ENCODE measurements around the gene NBAS. TPM values are rescaled to one million over a fixed set of nuclear protein-coding genes. Genes with fewer than 3 reads are reported as not detected.
"Not testable (repeated sequence)": the region's sequence is repeated elsewhere in the genome, so short reads cannot be mapped to it uniquely, and the experiment has no call there.

Gene NBAS
- polyA plus RNA-seq, 1 donor (not counting 4 experiments of a cell fraction or from before 2014, with no cell fraction given) = 27.9 TPM

GRCh38 chr2:15218423-15219086 is 342.6 kb downstream of the NBAS start:
- no peak for DNase-seq (ENCODE audit: low read depth, low spot score)
- Histone ChIP-seq H4K20me1 (ENCODE audit: control insufficient read depth, extremely low read depth, insufficient read depth, low read length) (no peaks in the 10 kb centered on the region), H2AFZ (ENCODE audit: control insufficient read depth, low read length) (no peak overlapping the region), H3K36me3 (ENCODE audit: control insufficient read depth in 2 of 2, extremely low read depth in 1 of 2, insufficient read depth in 2 of 2, low read length in 2 of 2) (no peaks in the 10 kb centered on the region), H3K9me1 (ENCODE audit: control insufficient read depth, extremely low read depth, insufficient read depth, low read length) (no peaks in the 10 kb centered on the region), H3K4me3 (ENCODE audit: control insufficient read depth in 2 of 3, extremely low read depth in 1 of 3, insufficient read depth in 2 of 3, low read depth in 1 of 3, low read length in 3 of 3) (no peak overlapping the region), H3K4me2 (ENCODE audit: control insufficient read depth, extremely low read depth, insufficient read depth, low read depth, low read length) (no peak overlapping the region), H3K79me2 (ENCODE audit: control insufficient read depth, insufficient read depth, low read length) (no peaks in the 10 kb centered on the region), H3K27me3 (ENCODE audit: control insufficient read depth, extremely low read depth, insufficient read depth, low read length) (no peaks in the 10 kb centered on the region), H3K27ac (ENCODE audit: control insufficient read depth, insufficient read depth, low read length) (no peak overlapping the region), H3K4me1 (ENCODE audit: control insufficient read depth, extremely low read depth, insufficient read depth, low read length) (peaks cover 4% of the 10 kb centered on the region), H3K9me3 (ENCODE audit: control insufficient read depth, low read depth, low read length) (no peaks in the 10 kb centered on the region), H3K9ac (ENCODE audit: control insufficient read depth, extremely low read depth, insufficient read depth, low read length) (no peak overlapping the region)
- dilution Hi-C loops (cut with MboI; ENCODE audit: extremely low pct_ligation_motif_present, low sequenced_read_pairs) = no loop called here
- TF ChIP-seq EZH2 (IDR thresholded peaks at IDR 0.05; ENCODE audit: low read length) (no peak), CTCF (optimal IDR thresholded peaks at IDR 0.05 in 1 of 3, IDR thresholded peaks at IDR 0.05 in 1 of 3, conservative IDR thresholded peaks at IDR 0.05 in 1 of 3; ENCODE audit: extremely low read depth in 1 of 3, insufficient read depth in 2 of 3, low read length in 3 of 3) (no peak)
- FAIRE-seq = no peak

GRCh38 chr2:15212249-15212648 is 348.9 kb downstream of the NBAS start:
- Histone ChIP-seq H3K36me3 (ENCODE audit: control insufficient read depth in 2 of 2, extremely low read depth in 1 of 2, insufficient read depth in 2 of 2, low read length in 2 of 2) (no peaks in the 10 kb centered on the region), H3K4me3 (ENCODE audit: control insufficient read depth in 2 of 3, extremely low read depth in 1 of 3, insufficient read depth in 2 of 3, low read depth in 1 of 3, low read length in 3 of 3) (no peak overlapping the region), H3K4me1 (ENCODE audit: control insufficient read depth, extremely low read depth, insufficient read depth, low read length) (peaks cover 4% of the 10 kb centered on the region), H4K20me1 (ENCODE audit: control insufficient read depth, extremely low read depth, insufficient read depth, low read length) (no peaks in the 10 kb centered on the region), H3K9me3 (ENCODE audit: control insufficient read depth, low read depth, low read length) (no peaks in the 10 kb centered on the region), H3K79me2 (ENCODE audit: control insufficient read depth, insufficient read depth, low read length) (no peaks in the 10 kb centered on the region), H3K27ac (ENCODE audit: control insufficient read depth, insufficient read depth, low read length) (no peak overlapping the region), H3K27me3 (ENCODE audit: control insufficient read depth, extremely low read depth, insufficient read depth, low read length) (no peaks in the 10 kb centered on the region), H3K9ac (ENCODE audit: control insufficient read depth, extremely low read depth, insufficient read depth, low read length) (no peak overlapping the region), H2AFZ (ENCODE audit: control insufficient read depth, low read length) (no peak overlapping the region), H3K4me2 (ENCODE audit: control insufficient read depth, extremely low read depth, insufficient read depth, low read depth, low read length) (no peak overlapping the region), H3K9me1 (ENCODE audit: control insufficient read depth, extremely low read depth, insufficient read depth, low read length) (no peaks in the 10 kb centered on the region)
- TF ChIP-seq CTCF (optimal IDR thresholded peaks at IDR 0.05 in 1 of 3, IDR thresholded peaks at IDR 0.05 in 1 of 3, conservative IDR thresholded peaks at IDR 0.05 in 1 of 3; ENCODE audit: extremely low read depth in 1 of 3, insufficient read depth in 2 of 3, low read length in 3 of 3) = no peak
- no peak for TF ChIP-seq EZH2 (IDR thresholded peaks at IDR 0.05; ENCODE audit: low read length)
- no peak for FAIRE-seq
- dilution Hi-C loops (cut with MboI; ENCODE audit: extremely low pct_ligation_motif_present, low sequenced_read_pairs) = no loop called here
- DNase-seq (ENCODE audit: low read depth, low spot score) = no peak

- FAIRE-seq; H3K79me2 ChIP-seq (ENCODE audit: control insufficient read depth, insufficient read depth, low read length); H3K9ac ChIP-seq (ENCODE audit: control insufficient read depth, extremely low read depth, insufficient read depth, low read length); H3K4me1 ChIP-seq (ENCODE audit: control insufficient read depth, extremely low read depth, insufficient read depth, low read length); H2AFZ ChIP-seq (ENCODE audit: control insufficient read depth, low read length); dilution Hi-C loops (cut with MboI; ENCODE audit: extremely low pct_ligation_motif_present, low sequenced_read_pairs); DNase-seq (ENCODE audit: low read depth, low spot score); H3K27me3 ChIP-seq (ENCODE audit: control insufficient read depth, extremely low read depth, insufficient read depth, low read length); H3K36me3 ChIP-seq (ENCODE audit: control insufficient read depth in 2 of 2, extremely low read depth in 1 of 2, insufficient read depth in 2 of 2, low read length in 2 of 2); H3K4me2 ChIP-seq (ENCODE audit: control insufficient read depth, extremely low read depth, insufficient read depth, low read depth, low read length); H4K20me1 ChIP-seq (ENCODE audit: control insufficient read depth, extremely low read depth, insufficient read depth, low read length); H3K9me3 ChIP-seq (ENCODE audit: control insufficient read depth, low read depth, low read length); H3K9me1 ChIP-seq (ENCODE audit: control insufficient read depth, extremely low read depth, insufficient read depth, low read length); H3K27ac ChIP-seq (ENCODE audit: control insufficient read depth, insufficient read depth, low read length); H3K4me3 ChIP-seq (ENCODE audit: control insufficient read depth in 2 of 3, extremely low read depth in 1 of 3, insufficient read depth in 2 of 3, low read depth in 1 of 3, low read length in 3 of 3): not testable (repeated sequence)
Observed at GRCh38 chr2:15210542-15210941, 350.6 kb downstream of the NBAS start.

All from keratinocyte (primary cell).